Islet of Langerhans (tissue), 1 donor: ENCODE measurements around the gene STX8.
"Not testable (repeated sequence)": the region's sequence is repeated elsewhere in the genome, so short reads cannot be mapped to it uniquely, and the experiment has no call there.

Experiments used
- FAIRE-seq: peaks from one replicate; lab custom pipeline; 2011; peaks lifted over from hg19 to GRCh38; lab: Jason Lieb, UNC

Gene STX8

GRCh38 chr17:9554715-9555114 lies 20.9 kb downstream of the STX8 start:
- FAIRE-seq = not testable (repeated sequence)

- no peak for FAIRE-seq
These were observed 22.0 kb downstream of the STX8 start for GRCh38 chr17:9553596-9553995.

DNA sequence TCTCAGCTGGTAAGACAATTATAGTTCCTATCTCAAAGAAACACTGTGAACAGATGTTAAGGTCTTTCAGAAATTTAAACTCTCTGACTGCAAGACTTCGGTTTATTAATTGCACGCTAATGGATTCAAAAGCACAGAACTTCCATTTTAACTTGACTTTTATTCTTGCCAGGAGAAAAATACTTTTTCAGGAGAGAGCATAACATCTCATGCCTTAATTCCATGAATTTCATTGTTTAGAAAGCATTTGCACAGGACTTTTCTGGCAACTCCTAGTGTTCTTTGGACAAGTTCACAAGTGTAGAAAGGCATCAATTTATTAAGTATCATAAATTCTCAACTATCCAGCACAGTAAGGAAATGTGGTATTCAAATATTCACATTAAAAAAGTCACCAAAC lies 22.4 kb downstream of the STX8 start:
- FAIRE-seq = no peak

- no peak for FAIRE-seq
These were observed 26.4 kb downstream of the STX8 start for GRCh38 chr17:9549215-9549614.

- FAIRE-seq = no peak
These were observed 31.4 kb downstream of the STX8 start for GRCh38 chr17:9544221-9544620.

DNA sequence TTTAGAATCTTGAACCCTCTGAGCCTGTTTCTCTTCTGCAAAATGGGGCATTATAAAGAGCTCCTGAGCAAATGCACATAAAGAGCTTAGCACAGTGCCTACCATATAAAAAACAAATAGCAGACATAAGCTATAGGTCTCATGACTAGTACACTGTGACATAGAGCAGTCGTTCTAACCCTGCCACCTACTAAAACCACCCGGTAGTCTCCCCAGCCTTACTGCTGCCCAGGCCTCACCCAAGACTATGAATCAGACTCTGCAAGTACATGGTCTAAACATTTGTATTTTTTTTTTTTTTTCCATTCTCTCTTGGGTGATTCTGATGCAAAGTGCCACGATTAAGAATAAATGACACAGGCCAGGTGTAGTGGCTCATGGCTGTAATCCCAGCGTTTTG lies 33.9 kb downstream of the STX8 start:
- no peak for FAIRE-seq

DNA sequence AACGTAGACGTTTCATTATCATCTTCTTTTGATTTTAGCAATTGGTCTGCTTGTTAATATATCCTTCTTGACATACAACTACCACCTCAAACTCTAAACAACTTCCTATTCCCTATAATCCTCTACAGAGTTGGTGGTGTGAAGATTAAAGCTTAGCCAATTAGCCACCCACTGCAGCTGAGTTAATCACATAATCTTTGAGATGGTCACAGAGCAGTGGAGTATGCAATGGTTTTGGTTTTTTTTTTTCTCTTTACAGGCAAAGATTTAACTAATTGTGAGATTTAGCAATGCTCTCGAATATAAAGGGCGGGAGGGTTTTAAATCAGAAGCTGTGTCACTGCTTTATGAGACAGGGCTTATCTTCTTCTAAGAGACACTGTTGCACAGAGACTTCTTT lies 37.0 kb downstream of the STX8 start:
- FAIRE-seq = no peak

- no peak for FAIRE-seq
These were observed 38.3 kb downstream of the STX8 start for GRCh38 chr17:9537177-9537776.

GRCh38 chr17:9536061-9536460 lies 39.6 kb downstream of the STX8 start:
- FAIRE-seq = no peak

- no peak for FAIRE-seq
These were observed 42.2 kb downstream of the STX8 start for GRCh38 chr17:9533441-9533840.

- no peak for FAIRE-seq
These were observed 42.9 kb downstream of the STX8 start for GRCh38 chr17:9532715-9533114.

GRCh38 chr17:9531034-9531433 lies 44.6 kb downstream of the STX8 start:
- no peak for FAIRE-seq

DNA sequence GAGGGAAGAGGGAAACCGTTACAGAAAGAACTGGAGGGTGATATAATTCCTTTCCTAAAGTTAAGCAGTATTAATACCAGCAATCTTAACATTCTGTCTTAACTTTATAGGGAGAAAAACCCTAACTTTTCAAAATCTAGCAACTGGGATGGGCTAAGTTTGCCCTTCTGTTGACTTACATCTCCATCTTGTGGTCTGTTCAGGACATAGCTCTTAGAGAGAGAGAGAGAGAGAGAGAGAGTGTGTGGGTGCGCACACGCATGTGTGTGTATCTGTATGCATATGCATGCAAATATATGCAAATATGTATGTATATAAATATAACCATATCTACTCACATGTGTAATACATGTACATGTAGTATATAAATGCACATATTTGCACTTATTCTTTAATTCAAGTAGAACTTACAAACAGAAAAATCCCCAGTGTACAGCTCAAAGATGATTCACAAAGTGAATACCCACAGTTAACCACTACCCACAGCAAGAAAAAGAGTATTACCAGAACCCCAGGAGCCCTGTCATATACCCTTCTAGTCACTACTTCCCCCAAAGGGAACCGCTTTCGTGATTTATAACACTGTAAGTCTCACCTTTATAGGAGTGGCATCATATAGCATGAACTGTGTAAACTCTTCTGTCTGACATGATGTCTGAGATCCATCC lies 46.5 kb downstream of the STX8 start:
- no peak for FAIRE-seq

DNA sequence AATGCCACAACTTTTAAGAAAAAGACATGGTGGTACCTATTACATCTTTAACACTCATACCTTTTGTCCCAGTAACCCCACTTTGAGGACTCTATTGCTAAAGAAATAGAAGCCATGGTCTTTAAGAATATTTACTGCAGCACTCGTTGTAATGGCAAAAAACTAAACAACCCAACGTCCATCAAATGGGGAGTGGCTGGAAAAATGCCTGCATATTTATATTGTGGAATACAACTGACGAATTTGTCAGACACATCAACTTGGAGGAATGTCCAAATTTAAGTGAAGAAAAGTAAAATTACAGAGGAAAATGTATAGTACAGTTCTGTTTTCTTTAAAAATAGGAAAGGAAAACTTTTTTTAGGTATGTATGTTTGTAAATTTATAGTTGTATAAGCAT lies 47.8 kb downstream of the STX8 start:
- no peak for FAIRE-seq

- peak; percentile 73 for FAIRE-seq
These were observed 53.5 kb downstream of the STX8 start for GRCh38 chr17:9522074-9522473.

DNA sequence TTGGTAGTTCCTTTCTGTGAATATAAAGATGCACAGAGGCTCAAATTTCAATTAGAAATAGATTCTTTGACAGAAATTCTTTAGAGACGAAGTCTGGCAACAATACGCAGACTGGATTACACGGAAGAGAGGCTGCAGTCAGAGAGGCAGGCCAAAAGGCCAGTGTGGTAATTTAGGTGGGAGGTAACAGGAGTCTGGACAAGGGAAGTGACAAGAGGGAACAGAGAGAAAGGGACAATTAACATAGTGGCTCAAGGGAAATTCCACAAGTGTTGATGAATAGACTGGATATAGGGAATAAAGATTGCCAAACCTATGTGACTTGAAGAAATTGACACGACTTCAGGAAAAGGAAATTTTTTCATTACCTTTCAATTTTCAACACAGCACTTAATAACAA lies 54.6 kb downstream of the STX8 start:
- FAIRE-seq = no peak

DNA sequence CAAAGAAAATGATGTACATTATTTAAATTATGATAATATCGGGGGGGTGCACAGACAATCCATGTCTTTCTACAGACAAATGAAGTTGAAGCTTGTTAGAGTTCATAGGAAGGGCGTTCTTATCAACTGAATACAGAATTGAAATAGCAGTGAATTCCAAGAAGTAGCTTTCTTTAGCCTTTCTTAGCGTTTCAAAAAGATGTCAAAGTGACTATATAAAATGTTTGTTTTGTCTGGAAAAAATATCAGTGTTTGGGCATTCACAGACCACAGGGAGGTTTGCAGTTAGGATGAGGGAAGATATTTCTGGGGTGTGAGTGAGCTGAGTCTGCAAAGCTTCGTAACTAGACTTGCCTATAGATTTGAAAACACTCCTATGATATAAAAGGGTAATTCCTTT lies 55.0 kb downstream of the STX8 start:
- FAIRE-seq = no peak

GRCh38 chr17:9519583-9520272 lies 55.9 kb downstream of the STX8 start:
- no peak for FAIRE-seq

DNA sequence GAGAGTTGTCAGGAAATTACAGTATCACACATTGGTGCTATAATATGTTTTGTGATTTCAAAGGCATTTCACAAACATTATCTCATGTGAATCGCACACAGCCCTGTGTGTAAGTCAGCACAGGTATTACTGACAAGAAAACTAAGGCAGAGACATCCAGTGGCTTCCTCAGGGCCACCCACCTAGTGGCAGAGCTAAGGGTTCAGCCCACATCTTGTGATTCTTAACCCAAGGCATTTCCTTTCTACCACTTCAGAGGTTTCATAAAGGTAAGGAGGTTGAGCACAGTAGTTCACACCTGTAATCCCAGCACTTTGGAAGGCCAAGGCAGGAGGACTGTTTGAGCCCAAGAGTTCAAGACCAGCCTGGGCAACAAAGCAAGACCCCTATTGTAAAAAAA lies 58.2 kb downstream of the STX8 start:
- no peak for FAIRE-seq

DNA sequence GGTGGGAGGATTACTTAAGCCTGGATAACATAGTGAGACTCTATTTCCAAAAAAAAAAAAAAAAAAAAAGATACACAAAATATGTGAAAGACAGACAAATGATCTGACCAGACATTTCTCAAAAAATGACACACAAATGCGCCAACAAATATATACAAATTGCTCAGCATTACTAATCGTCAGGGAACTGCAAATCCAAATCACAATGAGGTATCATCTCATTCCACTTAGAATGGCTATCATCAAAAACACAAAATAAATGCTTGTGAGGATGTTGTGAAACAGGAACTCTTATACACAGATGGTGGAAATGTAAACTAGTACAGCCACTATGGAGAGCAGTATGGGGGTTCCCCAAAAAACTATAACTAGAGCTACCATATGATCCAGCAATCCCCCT lies 62.4 kb downstream of the STX8 start:
- no peak for FAIRE-seq

GRCh38 chr17:9512323-9513168 lies 63.1 kb downstream of the STX8 start:
- FAIRE-seq = no peak

GRCh38 chr17:9509236-9509816 lies 66.3 kb downstream of the STX8 start:
- FAIRE-seq = no peak

DNA sequence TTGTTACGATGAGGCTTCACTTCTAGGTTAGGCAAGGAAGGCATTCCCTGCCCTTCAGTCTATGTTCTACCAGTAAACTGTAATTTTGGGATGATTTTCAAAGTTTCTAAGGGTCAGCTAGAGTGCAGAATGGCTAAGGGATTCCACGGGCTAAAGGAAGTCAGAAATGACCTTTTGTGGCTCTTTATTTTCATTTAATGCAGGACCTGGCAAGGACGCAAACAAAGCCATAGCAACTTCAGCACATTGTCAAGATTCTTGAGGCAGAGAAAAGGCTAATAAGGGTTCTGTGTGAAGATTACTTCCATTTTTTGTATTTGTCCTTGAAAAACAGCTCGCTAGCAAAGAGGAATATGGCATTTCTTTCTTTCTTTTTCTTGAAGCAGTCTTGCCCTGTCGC lies 76.6 kb downstream of the STX8 start:
- no peak for FAIRE-seq
